ENCODE data around the gene VTN.

DNA sequence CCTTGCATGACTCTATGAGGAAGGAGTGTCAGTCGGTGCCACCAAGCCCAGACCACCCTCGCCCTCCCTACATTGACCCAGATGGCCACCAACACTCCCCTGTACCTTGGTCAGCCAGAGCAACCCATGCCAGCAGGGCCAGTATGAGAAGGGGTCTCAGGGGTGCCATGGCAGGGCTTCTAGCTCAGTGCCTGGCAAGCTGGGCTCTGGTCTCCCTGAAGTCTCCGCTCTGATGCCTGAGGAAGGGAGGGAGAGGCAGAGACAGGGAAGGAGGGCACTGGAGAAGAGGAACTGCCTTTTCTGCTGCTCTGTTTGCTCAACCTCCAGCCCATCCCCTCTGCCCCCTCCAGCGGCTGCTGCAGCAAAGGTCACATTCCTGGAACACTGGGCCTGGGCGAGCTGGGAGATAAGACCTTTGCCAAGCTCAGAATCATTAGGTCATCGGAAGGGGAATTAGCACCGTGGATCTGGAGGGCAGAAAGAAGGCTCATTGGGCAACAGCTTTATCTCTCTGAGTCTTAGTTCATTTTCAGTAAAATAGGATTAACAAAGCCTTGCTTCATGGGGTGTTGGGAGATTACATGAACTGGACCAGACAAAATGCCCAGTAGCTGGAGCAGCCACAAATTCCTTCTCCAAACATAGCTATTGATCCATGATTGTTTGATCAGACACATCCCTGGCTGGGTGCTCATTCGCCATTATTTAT is at the start of gene VTN:
- TF ChIP-seq, protein P1, sequence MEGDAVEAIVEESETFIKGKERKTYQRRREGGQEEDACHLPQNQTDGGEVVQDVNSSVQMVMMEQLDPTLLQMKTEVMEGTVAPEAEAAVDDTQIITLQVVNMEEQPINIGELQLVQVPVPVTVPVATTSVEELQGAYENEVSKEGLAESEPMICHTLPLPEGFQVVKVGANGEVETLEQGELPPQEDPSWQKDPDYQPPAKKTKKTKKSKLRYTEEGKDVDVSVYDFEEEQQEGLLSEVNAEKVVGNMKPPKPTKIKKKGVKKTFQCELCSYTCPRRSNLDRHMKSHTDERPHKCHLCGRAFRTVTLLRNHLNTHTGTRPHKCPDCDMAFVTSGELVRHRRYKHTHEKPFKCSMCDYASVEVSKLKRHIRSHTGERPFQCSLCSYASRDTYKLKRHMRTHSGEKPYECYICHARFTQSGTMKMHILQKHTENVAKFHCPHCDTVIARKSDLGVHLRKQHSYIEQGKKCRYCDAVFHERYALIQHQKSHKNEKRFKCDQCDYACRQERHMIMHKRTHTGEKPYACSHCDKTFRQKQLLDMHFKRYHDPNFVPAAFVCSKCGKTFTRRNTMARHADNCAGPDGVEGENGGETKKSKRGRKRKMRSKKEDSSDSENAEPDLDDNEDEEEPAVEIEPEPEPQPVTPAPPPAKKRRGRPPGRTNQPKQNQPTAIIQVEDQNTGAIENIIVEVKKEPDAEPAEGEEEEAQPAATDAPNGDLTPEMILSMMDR (IDR thresholded peaks at IDR 0.05; ENCODE audit: low read length): no peak
- TF ChIP-seq EZH2 (IDR thresholded peaks at IDR 0.05; ENCODE audit: borderline replicate concordance, low read length): no peak

Data from OCI-LY1 (cell line).